Measurements from ENCODE around the gene FSTL5.

DNA sequence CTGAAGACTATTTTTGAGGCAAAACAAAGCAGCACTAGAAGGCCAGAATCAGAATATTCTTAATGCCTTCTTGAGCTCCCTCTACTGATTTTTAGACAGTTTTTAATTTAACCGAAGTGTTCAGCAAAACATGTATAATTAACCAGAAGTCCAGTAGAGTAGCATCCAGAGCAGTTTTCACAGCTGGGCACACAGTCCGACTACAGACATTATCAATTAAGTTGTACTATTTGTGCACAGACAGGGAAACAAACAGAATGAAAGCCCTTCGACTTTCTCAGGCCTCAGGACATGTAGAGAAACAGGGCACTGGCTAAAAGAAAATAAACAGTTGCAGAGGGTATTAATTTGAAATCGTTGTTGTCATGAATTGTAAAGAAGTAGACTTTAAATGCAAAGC, 11.9 kb downstream of the FSTL5 start:
- no peak for TF ChIP-seq CTCF (IDR thresholded peaks at IDR 0.05; ENCODE audit: control extremely low read depth in 1 of 3, insufficient read depth in 1 of 3, low read depth in 1 of 3, low read length in 3 of 3)
- no peak for TF ChIP-seq YY1 (IDR thresholded peaks at IDR 0.05; ENCODE audit: low read depth, low read length)
- no peak for TF ChIP-seq TAF1 (IDR thresholded peaks at IDR 0.05; ENCODE audit: low read depth, low read length)
- TF ChIP-seq ZNF274 (IDR thresholded peaks at IDR 0.05; ENCODE audit: borderline replicate concordance, extremely low read depth, low read length) = no peak
- no peak for TF ChIP-seq KDM1A (IDR thresholded peaks at IDR 0.05; ENCODE audit: borderline replicate concordance, low read length)
- no peak for TF ChIP-seq GABPA (IDR thresholded peaks at IDR 0.05; ENCODE audit: borderline replicate concordance, insufficient read depth, low read length)
- no peak for TF ChIP-seq MAFK (IDR thresholded peaks at IDR 0.05; ENCODE audit: low read depth, low read length)
- no peak for TF ChIP-seq EP300 (IDR thresholded peaks at IDR 0.05; ENCODE audit: borderline replicate concordance in 1 of 2, low read depth in 2 of 2, low read length in 2 of 2)
- no peak for TF ChIP-seq CHD2 (IDR thresholded peaks at IDR 0.05; ENCODE audit: low read length)
- no peak for TF ChIP-seq RAD21 (IDR thresholded peaks at IDR 0.05 in 1 of 2, conservative IDR thresholded peaks at IDR 0.05 in 1 of 2; ENCODE audit: low read depth in 2 of 2, low read length in 2 of 2)
- TF ChIP-seq, protein P1, sequence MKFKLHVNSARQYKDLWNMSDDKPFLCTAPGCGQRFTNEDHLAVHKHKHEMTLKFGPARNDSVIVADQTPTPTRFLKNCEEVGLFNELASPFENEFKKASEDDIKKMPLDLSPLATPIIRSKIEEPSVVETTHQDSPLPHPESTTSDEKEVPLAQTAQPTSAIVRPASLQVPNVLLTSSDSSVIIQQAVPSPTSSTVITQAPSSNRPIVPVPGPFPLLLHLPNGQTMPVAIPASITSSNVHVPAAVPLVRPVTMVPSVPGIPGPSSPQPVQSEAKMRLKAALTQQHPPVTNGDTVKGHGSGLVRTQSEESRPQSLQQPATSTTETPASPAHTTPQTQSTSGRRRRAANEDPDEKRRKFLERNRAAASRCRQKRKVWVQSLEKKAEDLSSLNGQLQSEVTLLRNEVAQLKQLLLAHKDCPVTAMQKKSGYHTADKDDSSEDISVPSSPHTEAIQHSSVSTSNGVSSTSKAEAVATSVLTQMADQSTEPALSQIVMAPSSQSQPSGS (IDR thresholded peaks at IDR 0.05; ENCODE audit: low read length) = no peak

All from H1 (cell line).